Stomach (tissue), 9 donors: ENCODE measurements around the gene ZNF451. TPM values are rescaled to one million over a fixed set of nuclear protein-coding genes. Genes with fewer than 3 reads are reported as not detected.

ENCODE experiments used
- DNase-seq, 2 donors: peaks; one replicate each; pipeline versions ENCODE4 v3.0.0 to v3.0.0-alpha.2; 2013 to 2019
- H3K27ac ChIP-seq, 5 donors: fragments of 200-600 bp in 4 of 5; sonication (generic) in 4 of 5; one replicate each; pipeline ENCODE4 v1.5.1; 2013 to 2019; ENCODE audit warnings: mild to moderate bottlenecking in 1 of 5, moderate library complexity in 1 of 5
- H3K27me3 ChIP-seq, 3 donors: fragments of 200-600 bp; sonication (generic); one replicate each; pipeline ENCODE4 v1.5.1; 2017 to 2019; ENCODE audit warnings: mixed run types in 1 of 3
- H3K36me3 ChIP-seq, 4 donors: fragments of 200-600 bp; sonication (generic); 1 replicate in 3 of 4; 2 replicates in 1 of 4; pipeline ENCODE4 v1.5.1; 2016 to 2019
- H3K4me1 ChIP-seq, 4 donors: fragments of 200-600 bp; sonication (generic); one replicate each; pipeline ENCODE4 v1.5.1; 2016 to 2019
- H3K4me3 ChIP-seq, 4 donors: fragments of 200-600 bp; sonication (generic) in 3 of 4; one replicate each; pipeline ENCODE4 v1.5.1; 2016 to 2019; ENCODE audit warnings: mild to moderate bottlenecking in 1 of 4
- H3K9me3 ChIP-seq, 4 donors: fragments of 200-600 bp; sonication (generic); one replicate each; pipeline ENCODE4 v1.5.1; 2016 to 2019
- CTCF ChIP-seq, 7 experiments: fragments of 450-650 bp in 4 of 7; fragments of 200-600 bp in 3 of 7; sonication (generic) in 3 of 7; IDR thresholded peaks; one replicate each; pipeline ENCODE4 v1.5.1; 2016 to 2019; ENCODE audit warnings: antibody characterized with exemption in 7 of 7, control low read depth in 2 of 7, mild to moderate bottlenecking in 1 of 7
- EP300 ChIP-seq: sonication (generic); formaldehyde crosslinking; IDR thresholded peaks from one replicate; pipeline ENCODE4 v1.6.1; 2017; ENCODE audit warnings: antibody characterized with exemption
- POLR2A ChIP-seq, 4 donors: fragments of 450-650 bp; IDR thresholded peaks; one replicate each; pipeline ENCODE4 v1.6.1; 2016; ENCODE audit warnings: antibody characterized with exemption in 4 of 4, control low read depth in 2 of 4, mild to moderate bottlenecking in 1 of 4, moderate library complexity in 1 of 4
- POLR2AphosphoS5 ChIP-seq, 3 donors: sonication (generic); formaldehyde crosslinking; IDR thresholded peaks; one replicate each; pipeline ENCODE4 v1.6.1; 2016; ENCODE audit warnings: antibody characterized with exemption in 3 of 3
- WGBS, 5 donors: extraction: QIAGEN DNeasy Blood & Tissue Kit in 3 of 5; methylation state at CpG; one replicate each; pipeline versions ENCODE4 v1.1.5 to v1.1.7; 2013 to 2018; 5-methylcytosine and 5-hydroxymethylcytosine counted together
- intact Hi-C: fragments of 100-400 bp; cut with DNase I; formaldehyde crosslinking; loops from one replicate; pipeline ENCODE4 v1.15.1; 2023; ENCODE audit warnings: low total_unique reads
- polyA plus RNA-seq, 3 donors: library from polyadenylated mRNA; stranded (reverse); fragments of 200-250 nt; gene quantifications; one replicate each; pipeline ENCODE4 v1.2.3, GENCODE V29; 2013
- total RNA-seq, 5 donors: library from RNA; depleted of rRNA; stranded (reverse); fragments of >200 nt; gene quantifications; one replicate each; pipeline versions ENCODE4 v1.1.0 to v1.2.3, GENCODE V29; 2014 to 2016
- donor health status: healthy with polysubstance abuse.
- donor health status: Bipolar disorder and iron deficiency.
- donor health status: healthy.

Gene ZNF451
- total and polyA plus RNA-seq, 8 donors: 6.0 to 402 (median 35.1) TPM

GRCh38 chr6:57106990-57107389, 17.0 kb downstream of the ZNF451 start:
- intact Hi-C loops: no loop called here
- no peak overlapping the region for H3K27ac ChIP-seq
- DNase-seq: no peak

DNA sequence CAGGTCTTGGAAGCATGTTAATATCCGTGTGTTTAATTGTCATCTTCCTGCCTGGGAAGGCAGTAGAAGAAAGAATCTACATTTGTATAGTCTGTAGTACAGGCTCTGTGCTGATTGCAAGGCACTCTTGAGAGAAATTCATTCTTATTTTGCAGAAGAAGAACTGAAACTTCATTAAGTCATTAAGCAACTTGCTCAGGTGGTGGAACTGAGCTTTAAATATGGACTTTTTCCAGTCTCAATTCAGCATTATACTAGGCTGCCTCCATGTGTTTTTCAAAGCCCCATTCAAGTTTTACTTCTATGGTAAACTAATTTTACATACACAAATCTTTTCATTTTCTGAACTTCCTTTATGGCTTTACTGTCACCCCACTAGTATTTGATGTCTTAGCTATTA, 18.7 kb downstream of the ZNF451 start:
- no peaks in the 10 kb centered on the region for H3K27me3 ChIP-seq
- H3K4me1 ChIP-seq: peaks cover 0 to 25% (median 8%) of the 10 kb centered on the region in 4 donors
- no peak for DNase-seq
- no peak overlapping the region for H3K27ac ChIP-seq
- no peak overlapping the region for H3K4me3 ChIP-seq
- intact Hi-C loops: no loop called here
- H3K36me3 ChIP-seq: peaks cover 0 to 16% (median 7%) of the 10 kb centered on the region in 4 donors
- TF ChIP-seq CTCF (IDR thresholded peaks at IDR 0.05): no peak
- TF ChIP-seq POLR2A (IDR thresholded peaks at IDR 0.05): no peak
- no peak for TF ChIP-seq POLR2AphosphoS5 (IDR thresholded peaks at IDR 0.05)
- no peak for TF ChIP-seq EP300
- H3K9me3 ChIP-seq: no peaks in the 10 kb centered on the region
- WGBS, 5 donors: 70 to 83% (median 80%) methylated on average over 1 of the region's 1 CpG

More at GRCh38 chr6:57106990-57107389, 17.0 kb downstream of the ZNF451 start:
- no peaks in the 10 kb centered on the region for H3K27me3 ChIP-seq
- TF ChIP-seq CTCF (IDR thresholded peaks at IDR 0.05) (no peak), POLR2AphosphoS5 (IDR thresholded peaks at IDR 0.05) (no peak), POLR2A (IDR thresholded peaks at IDR 0.05) (no peak), EP300 (no peak)
- peaks cover 0 to 25% (median 8%) of the 10 kb centered on the region in 4 donors for H3K4me1 ChIP-seq
- peaks cover 4 to 32% (median 21%) of the 10 kb centered on the region in 4 donors for H3K36me3 ChIP-seq
- WGBS, 5 donors: 93 to 100% (median 96%) methylated on average over 1 of the region's 1 CpG
- H3K4me3 ChIP-seq: no peak overlapping the region
- H3K9me3 ChIP-seq: no peaks in the 10 kb centered on the region

DNA sequence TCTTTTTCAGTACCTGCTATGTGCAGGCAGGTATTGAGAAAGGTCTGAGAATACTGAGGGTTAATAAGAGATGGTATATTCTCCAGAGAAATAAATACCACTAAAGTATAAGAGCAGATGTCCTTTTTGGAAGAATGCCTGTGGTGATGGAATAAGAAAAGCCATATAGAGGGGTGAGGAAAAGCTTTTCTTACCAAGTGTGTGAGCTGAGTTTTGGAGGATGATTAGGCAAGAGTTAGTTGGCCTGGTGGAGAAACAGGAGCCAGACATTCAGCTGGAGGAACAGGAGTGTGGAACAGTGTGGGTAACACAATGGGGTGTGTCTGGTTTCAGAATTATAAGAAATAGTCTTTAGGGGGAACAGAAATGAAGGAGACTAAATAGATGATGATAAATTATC, 19.9 kb downstream of the ZNF451 start:
- no peaks in the 10 kb centered on the region for H3K27me3 ChIP-seq
- no peak for TF ChIP-seq EP300
- TF ChIP-seq POLR2A (IDR thresholded peaks at IDR 0.05): no peak
- no peak for TF ChIP-seq CTCF (IDR thresholded peaks at IDR 0.05)
- no peak for TF ChIP-seq POLR2AphosphoS5 (IDR thresholded peaks at IDR 0.05)
- peaks cover 0 to 25% (median 11%) of the 10 kb centered on the region in 4 donors for H3K4me1 ChIP-seq
- DNase-seq: no peak
- no peak overlapping the region for H3K4me3 ChIP-seq
- H3K36me3 ChIP-seq: peaks cover 0 to 12% (median 5%) of the 10 kb centered on the region in 4 donors
- intact Hi-C loops: no loop called here
- no peak overlapping the region for H3K27ac ChIP-seq
- no peaks in the 10 kb centered on the region for H3K9me3 ChIP-seq

GRCh38 chr6:57113105-57113504, 23.1 kb downstream of the ZNF451 start:
- WGBS, 5 donors: 95 to 99% (median 98%) methylated on average over 6 of the region's 6 CpGs

More at GRCh38 chr6:57113105-57113504, 23.1 kb downstream of the ZNF451 start:
- peaks cover 0 to 5% (median 0%) of the 10 kb centered on the region in 4 donors for H3K36me3 ChIP-seq
- no peak overlapping the region for H3K4me3 ChIP-seq
- peaks cover 0 to 36% (median 17%) of the 10 kb centered on the region in 4 donors for H3K4me1 ChIP-seq
- no peaks in the 10 kb centered on the region for H3K27me3 ChIP-seq
- intact Hi-C loops: no loop called here
- no peaks in the 10 kb centered on the region for H3K9me3 ChIP-seq
- TF ChIP-seq POLR2AphosphoS5 (IDR thresholded peaks at IDR 0.05) (no peak), POLR2A (IDR thresholded peaks at IDR 0.05) (no peak), CTCF (IDR thresholded peaks at IDR 0.05) (no peak), EP300 (no peak)
- DNase-seq: no peak
- no peak overlapping the region for H3K27ac ChIP-seq
